IMR-90 (cell line): ENCODE data around the gene ME1. TPM values are rescaled to one million over a fixed set of nuclear protein-coding genes. Genes with fewer than 3 reads are reported as not detected.

ENCODE experiments used
- ATAC-seq: fragments of 200-7000 bp; cut with Tn5 transposase; 2 replicates; pipeline ENCODE4 v1.9.1; 2020; ENCODE audit warnings: low read depth, mild to moderate bottlenecking, moderate library complexity
- BruUV-seq: library from RNA; stranded (reverse); fragments of 400-500 nt; replicated peaks from 2 replicates; lab custom pipeline; 2021; lab: Mats Ljungman, UMichigan
- CTCF ChIA-PET: fragments of 300-600 bp; formaldehyde crosslinking; extraction: SDS; loops from one replicate; lab custom pipeline; 2021; ENCODE audit warnings: antibody characterized with exemption; lab: Yijun Ruan, JAX
- POLR2A ChIA-PET: fragments of 300-600 bp; sonication (Branson Sonifier 250); formaldehyde crosslinking; loops from one replicate; lab custom pipeline; 2022; ENCODE audit warnings: antibody characterized with exemption; ENCODE audit not compliant: unreplicated experiment; lab: Charles Lee
- DNase-seq: peaks from one replicate; pipeline ENCODE4 v3.0.0; 2013
- H2AFZ ChIP-seq: replicated peaks from 2 replicates; pipeline ENCODE3; 2013; ENCODE audit warnings: low read length, mild to moderate bottlenecking; ENCODE audit not compliant: poor library complexity
- H2AK5ac ChIP-seq: 2 replicates; pipeline ENCODE4 v1.6.1; 2013; ENCODE audit warnings: low read depth, low read length, inconsistent platforms
- H2AK9ac ChIP-seq: replicated peaks from 2 replicates; pipeline ENCODE3; 2013; ENCODE audit warnings: mild to moderate bottlenecking, low read depth, low read length, moderate library complexity; ENCODE audit not compliant: poor library complexity
- H2BK120ac ChIP-seq: 2 replicates; pipeline ENCODE4 v1.6.1; 2013; ENCODE audit warnings: low read depth, low read length, inconsistent platforms
- H2BK15ac ChIP-seq: 3 replicates; pipeline ENCODE4 v1.6.1; 2013; ENCODE audit warnings: low read depth, low read length, inconsistent platforms
- H2BK20ac ChIP-seq: 2 replicates; pipeline ENCODE4 v1.6.1; 2013; ENCODE audit warnings: low read depth, mild to moderate bottlenecking, inconsistent platforms, low read length, moderate library complexity
- H2BK5ac ChIP-seq: 2 replicates; pipeline ENCODE4 v1.6.1; 2013; ENCODE audit warnings: mild to moderate bottlenecking, low read depth, low read length, inconsistent platforms; ENCODE audit not compliant: poor library complexity, severe bottlenecking
- H3K14ac ChIP-seq: replicated peaks from 2 replicates; pipeline ENCODE4 v1.6.1; 2013; ENCODE audit warnings: low read depth, low read length, inconsistent platforms
- H3K18ac ChIP-seq: 2 replicates; pipeline ENCODE4 v1.6.1; 2013; ENCODE audit warnings: low read depth, low read length, control low read depth
- H3K23ac ChIP-seq: 2 replicates; pipeline ENCODE4 v1.6.1; 2013; ENCODE audit warnings: low read depth, low read length, inconsistent platforms
- H3K27ac ChIP-seq: 2 replicates; pipeline ENCODE4 v1.5.1; 2013; ENCODE audit warnings: mild to moderate bottlenecking, control low read depth, low read length; ENCODE audit not compliant: insufficient read depth
- H3K27me3 ChIP-seq: 2 replicates; pipeline ENCODE4 v1.6.1; 2013; ENCODE audit warnings: low read length; ENCODE audit not compliant: control insufficient read depth, insufficient read depth
- H3K36me3 ChIP-seq: 2 replicates; pipeline ENCODE4 v1.6.1; 2013; ENCODE audit warnings: low read length, mixed read lengths; ENCODE audit not compliant: control insufficient read depth, insufficient read depth
- H3K4ac ChIP-seq: 2 replicates; pipeline ENCODE4 v1.6.1; 2013; ENCODE audit warnings: low read depth, low read length, inconsistent platforms
- H3K4me1 ChIP-seq: 2 replicates; pipeline ENCODE4 v1.6.1; 2013; ENCODE audit warnings: low read length, mixed read lengths; ENCODE audit not compliant: control insufficient read depth, insufficient read depth
- H3K4me2 ChIP-seq: 2 replicates; pipeline ENCODE4 v1.6.1; 2013; ENCODE audit warnings: low read depth, mild to moderate bottlenecking, control low read depth, low read length, moderate library complexity
- H3K4me3 ChIP-seq: 2 replicates; pipeline ENCODE4 v1.5.1; 2013; ENCODE audit warnings: low read depth, mild to moderate bottlenecking, control low read depth, low read length, moderate library complexity; ENCODE audit not compliant: insufficient read depth
- H3K56ac ChIP-seq: 2 replicates; pipeline ENCODE4 v1.6.1; 2013; ENCODE audit warnings: low read length, inconsistent platforms; ENCODE audit not compliant: insufficient read depth; ENCODE audit errors: extremely low read depth
- H3K79me1 ChIP-seq, 2 experiments: 2 replicates each; pipeline ENCODE4 v1.6.1; 2013; ENCODE audit warnings: low read length in 2 of 2, inconsistent platforms in 1 of 2, low read depth in 1 of 2
- H3K9ac ChIP-seq: 2 replicates; pipeline ENCODE4 v1.6.1; 2013; ENCODE audit warnings: low read depth, low read length, control low read depth
- H3K9me1 ChIP-seq: 2 replicates; pipeline ENCODE4 v1.6.1; 2013; ENCODE audit warnings: low read length, inconsistent platforms; ENCODE audit not compliant: insufficient read depth
- H3K9me3 ChIP-seq: 2 replicates; pipeline ENCODE4 v1.6.1; 2013; ENCODE audit warnings: low read length; ENCODE audit not compliant: control insufficient read depth, insufficient read depth
- H4K20me1 ChIP-seq: 2 replicates; pipeline ENCODE4 v1.6.1; 2013; ENCODE audit warnings: low read length, inconsistent platforms; ENCODE audit not compliant: insufficient read depth
- H4K5ac ChIP-seq: 2 replicates; pipeline ENCODE4 v1.6.1; 2013; ENCODE audit warnings: mild to moderate bottlenecking, low read depth, low read length, control low read depth
- H4K8ac ChIP-seq, 2 experiments: 2 replicates each; pipeline ENCODE4 v1.6.1; 2013; ENCODE audit warnings: low read depth in 2 of 2, low read length in 2 of 2, control low read depth in 1 of 2, inconsistent platforms in 1 of 2
- H4K91ac ChIP-seq: 2 replicates; pipeline ENCODE4 v1.6.1; 2013; ENCODE audit warnings: low read depth, low read length, inconsistent platforms; ENCODE audit not compliant: insufficient read depth
- FOS ChIP-seq: fragments of 150-350 bp; IDR thresholded peaks from 2 replicates; pipeline ENCODE4 v1.6.1; 2016; ENCODE audit warnings: low read depth, low read length
- MAFK ChIP-seq: IDR thresholded peaks from 2 replicates; pipeline ENCODE4 v1.6.1; 2012; ENCODE audit warnings: low read depth, low read length, improper control_type of control experiment
- MXI1 ChIP-seq: IDR thresholded peaks from 2 replicates; pipeline ENCODE4 v1.6.1; 2012; ENCODE audit warnings: low read depth, mild to moderate bottlenecking, low read length, moderate library complexity, borderline replicate concordance
- POLR2A ChIP-seq: IDR thresholded peaks from 2 replicates; pipeline ENCODE4 v1.6.1; 2012; ENCODE audit warnings: mild to moderate bottlenecking, low read depth, low read length
- RAD21 ChIP-seq: IDR thresholded peaks from 2 replicates; pipeline ENCODE4 v1.6.1; 2012; ENCODE audit warnings: low read length, improper control_type of control experiment
- RFX5 ChIP-seq: IDR thresholded peaks from 2 replicates; pipeline ENCODE4 v1.8.0; 2012; ENCODE audit warnings: low read depth, mild to moderate bottlenecking, low read length, moderate library complexity
- USF2 ChIP-seq: fragments of 150-350 bp; IDR thresholded peaks from 2 replicates; pipeline ENCODE4 v1.6.1; 2017; ENCODE audit warnings: mild to moderate bottlenecking, antibody characterized with exemption, low read length, low read depth
- WGBS, 2 experiments: methylation state at CpG; one replicate each; pipeline versions ENCODE4 v1.1.5 to v1.1.7; 2013; ENCODE audit warnings: missing lambda C conversion rate in 2 of 2; ENCODE audit not compliant: insufficient read length in 1 of 2; ENCODE audit errors: extremely low coverage in 2 of 2; 5-methylcytosine and 5-hydroxymethylcytosine counted together
- dilution Hi-C: fragments of 300-500 bp; cut with HindIII; formaldehyde crosslinking; loops from one replicate; pipeline ENCODE4 v1.14.3; 2018; ENCODE audit warnings: low sequenced_read_pairs; ENCODE audit not compliant: unreplicated experiment
- in situ Hi-C: fragments of 300-500 bp; cut with MboI; formaldehyde crosslinking; loops from 3 replicates; pipeline ENCODE4 v1.14.3; 2019; ENCODE audit warnings: low sequenced_read_pairs, inconsistent platforms, mixed read lengths
- intact Hi-C: fragments of 100-400 bp; cut with micrococcal nuclease; formaldehyde crosslinking; loops from 2 replicates; pipeline ENCODE4 v1.10.0; 2022
- polyA plus RNA-seq, 3 experiments: library from polyadenylated mRNA; depleted of rRNA; stranded (reverse); fragments of >200 nt; gene quantifications; 2 replicates each; pipeline ENCODE4 v1.2.3, GENCODE V29; 2012; ENCODE audit warnings: low replicate concordance in 1 of 3
- total RNA-seq: library from RNA; depleted of rRNA; stranded (reverse); fragments of >200 nt; gene quantifications from 2 replicates; pipeline ENCODE4 v1.2.3, GENCODE V29; 2012

Gene ME1
- total and polyA plus RNA-seq, 2 of the 4 experiments (the other 2 are of a cell fraction) = 21.5 to 24.4 TPM

- intact Hi-C loops (no loop called here), in situ Hi-C loops (no loop called here), dilution Hi-C loops (no loop called here)
- H3K14ac ChIP-seq = peak overlapping the region; percentile 16; the same call in 1 of the 2 replicates
- no peak overlapping the region for H2AK5ac ChIP-seq
- H3K9me3 ChIP-seq = no peaks in the 10 kb centered on the region
- peaks cover 0 to 7% of the 10 kb centered on the region in 2 experiments; a peak in 2 of 4 replicates for H3K79me1 ChIP-seq
- H3K9me1 ChIP-seq = no peaks in the 10 kb centered on the region
- BruUV-seq = no TSS peak
- no peak overlapping the region for H3K9ac ChIP-seq
- peak overlapping the region in 1 of 2 experiments; percentile 22; a peak in 1 of 4 replicates for H4K8ac ChIP-seq
- H2BK120ac ChIP-seq = no peak overlapping the region
- peak; percentile 48 for DNase-seq
- TF ChIP-seq MXI1 (no peak), FOS (no peak), MAFK (no peak), POLR2A (no peak), RFX5 (no peak), RAD21 (no peak), USF2 (no peak)
- H3K4me3 ChIP-seq = no peak overlapping the region
- no peak overlapping the region for H3K56ac ChIP-seq
- H2BK5ac ChIP-seq = no peak overlapping the region
- H3K4ac ChIP-seq = no peak overlapping the region
- no peak overlapping the region for H3K18ac ChIP-seq
- H2BK20ac ChIP-seq = no peak overlapping the region
- no peak overlapping the region for H3K27ac ChIP-seq
- no peak overlapping the region for H3K4me2 ChIP-seq
- H4K91ac ChIP-seq = no peak overlapping the region
- no peak overlapping the region for H2BK15ac ChIP-seq
- no peak overlapping the region for H3K23ac ChIP-seq
- ChIA-PET POLR2A (no interaction called here), CTCF (interaction anchor here (0.9 to 1.2 kb wide), 2 partner anchors 71 to 108 kb away, joined by 3 read pairs; no protein-coding TSS in a partner anchor)
- H4K5ac ChIP-seq = no peak overlapping the region
- H4K20me1 ChIP-seq = no peaks in the 10 kb centered on the region
- no peaks in the 10 kb centered on the region for H3K27me3 ChIP-seq
- H3K36me3 ChIP-seq = 0 out of 2 replicates have a peak, but pooled peaks cover 2% of the 10 kb centered on the region
- ATAC-seq = peak; percentile 29; the same call in 1 of the 2 replicates
- peak overlapping the region; percentile 0 for H2AK9ac ChIP-seq
- no peak overlapping the region for H2AFZ ChIP-seq
- peaks cover 5% of the 10 kb centered on the region; the same call in 1 of the 2 replicates for H3K4me1 ChIP-seq
- WGBS, 2 experiments = 100% methylated on average over 1 of the region's 4 CpGs; no CpG with 5 or more reads in 1 of the 2 experiments
These were observed 120.8 kb downstream of the ME1 start for GRCh38 chr6:83310046-83310445.
